Effector memory CD8-positive, alpha-beta T cell (primary cell): Measurements from ENCODE around the gene PLCH2.

Source experiments
- ATAC-seq: fragments of 150-1000 bp; cut with Tn5 transposase; replicated peaks from 2 replicates; pipeline ENCODE4 v1.10.0; 2021; ENCODE audit warnings: mild to moderate bottlenecking, moderate library complexity
- DNase-seq, 3 experiments: peaks; one replicate each; pipeline ENCODE4 v3.0.0; 2021
- H3K27ac Mint-ChIP-seq, 2 donors: one replicate each; pipeline ENCODE4 v1.8.0; 2022; ENCODE audit warnings: mild to moderate bottlenecking in 2 of 2, mixed read lengths in 2 of 2, moderate library complexity in 2 of 2
- H3K27me3 Mint-ChIP-seq, 2 donors: one replicate each; pipeline ENCODE4 v1.8.0; 2022; ENCODE audit warnings: mixed read lengths in 2 of 2
- H3K36me3 Mint-ChIP-seq: one replicate; pipeline ENCODE4 v1.8.0; 2022; ENCODE audit warnings: mild to moderate bottlenecking, moderate library complexity, mixed read lengths; ENCODE audit not compliant: insufficient read depth
- H3K4me1 Mint-ChIP-seq, 2 donors: one replicate each; pipeline ENCODE4 v1.8.0; 2022; ENCODE audit warnings: low read depth in 2 of 2, mixed read lengths in 2 of 2
- H3K4me3 Mint-ChIP-seq, 2 donors: one replicate each; pipeline ENCODE4 v1.8.0; 2022; ENCODE audit warnings: mild to moderate bottlenecking in 2 of 2, mixed read lengths in 2 of 2, moderate library complexity in 2 of 2
- H3K9me3 Mint-ChIP-seq, 2 donors: one replicate each; pipeline ENCODE4 v1.8.0; 2022; ENCODE audit warnings: mixed read lengths in 2 of 2
- total RNA-seq, 9 experiments: gene quantifications; one replicate each; lab custom pipeline; 2026; lab: John Stamatoyannopoulos, UW

The PLCH2 gene, protein sequence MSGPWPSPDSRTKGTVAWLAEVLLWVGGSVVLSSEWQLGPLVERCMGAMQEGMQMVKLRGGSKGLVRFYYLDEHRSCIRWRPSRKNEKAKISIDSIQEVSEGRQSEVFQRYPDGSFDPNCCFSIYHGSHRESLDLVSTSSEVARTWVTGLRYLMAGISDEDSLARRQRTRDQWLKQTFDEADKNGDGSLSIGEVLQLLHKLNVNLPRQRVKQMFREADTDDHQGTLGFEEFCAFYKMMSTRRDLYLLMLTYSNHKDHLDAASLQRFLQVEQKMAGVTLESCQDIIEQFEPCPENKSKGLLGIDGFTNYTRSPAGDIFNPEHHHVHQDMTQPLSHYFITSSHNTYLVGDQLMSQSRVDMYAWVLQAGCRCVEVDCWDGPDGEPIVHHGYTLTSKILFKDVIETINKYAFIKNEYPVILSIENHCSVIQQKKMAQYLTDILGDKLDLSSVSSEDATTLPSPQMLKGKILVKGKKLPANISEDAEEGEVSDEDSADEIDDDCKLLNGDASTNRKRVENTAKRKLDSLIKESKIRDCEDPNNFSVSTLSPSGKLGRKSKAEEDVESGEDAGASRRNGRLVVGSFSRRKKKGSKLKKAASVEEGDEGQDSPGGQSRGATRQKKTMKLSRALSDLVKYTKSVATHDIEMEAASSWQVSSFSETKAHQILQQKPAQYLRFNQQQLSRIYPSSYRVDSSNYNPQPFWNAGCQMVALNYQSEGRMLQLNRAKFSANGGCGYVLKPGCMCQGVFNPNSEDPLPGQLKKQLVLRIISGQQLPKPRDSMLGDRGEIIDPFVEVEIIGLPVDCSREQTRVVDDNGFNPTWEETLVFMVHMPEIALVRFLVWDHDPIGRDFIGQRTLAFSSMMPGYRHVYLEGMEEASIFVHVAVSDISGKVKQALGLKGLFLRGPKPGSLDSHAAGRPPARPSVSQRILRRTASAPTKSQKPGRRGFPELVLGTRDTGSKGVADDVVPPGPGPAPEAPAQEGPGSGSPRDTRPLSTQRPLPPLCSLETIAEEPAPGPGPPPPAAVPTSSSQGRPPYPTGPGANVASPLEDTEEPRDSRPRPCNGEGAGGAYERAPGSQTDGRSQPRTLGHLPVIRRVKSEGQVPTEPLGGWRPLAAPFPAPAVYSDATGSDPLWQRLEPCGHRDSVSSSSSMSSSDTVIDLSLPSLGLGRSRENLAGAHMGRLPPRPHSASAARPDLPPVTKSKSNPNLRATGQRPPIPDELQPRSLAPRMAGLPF (N-terminal part only)
- total RNA-seq = 2.6 to 94.1 (median 25.4) reads per million in 9 experiments

DNA sequence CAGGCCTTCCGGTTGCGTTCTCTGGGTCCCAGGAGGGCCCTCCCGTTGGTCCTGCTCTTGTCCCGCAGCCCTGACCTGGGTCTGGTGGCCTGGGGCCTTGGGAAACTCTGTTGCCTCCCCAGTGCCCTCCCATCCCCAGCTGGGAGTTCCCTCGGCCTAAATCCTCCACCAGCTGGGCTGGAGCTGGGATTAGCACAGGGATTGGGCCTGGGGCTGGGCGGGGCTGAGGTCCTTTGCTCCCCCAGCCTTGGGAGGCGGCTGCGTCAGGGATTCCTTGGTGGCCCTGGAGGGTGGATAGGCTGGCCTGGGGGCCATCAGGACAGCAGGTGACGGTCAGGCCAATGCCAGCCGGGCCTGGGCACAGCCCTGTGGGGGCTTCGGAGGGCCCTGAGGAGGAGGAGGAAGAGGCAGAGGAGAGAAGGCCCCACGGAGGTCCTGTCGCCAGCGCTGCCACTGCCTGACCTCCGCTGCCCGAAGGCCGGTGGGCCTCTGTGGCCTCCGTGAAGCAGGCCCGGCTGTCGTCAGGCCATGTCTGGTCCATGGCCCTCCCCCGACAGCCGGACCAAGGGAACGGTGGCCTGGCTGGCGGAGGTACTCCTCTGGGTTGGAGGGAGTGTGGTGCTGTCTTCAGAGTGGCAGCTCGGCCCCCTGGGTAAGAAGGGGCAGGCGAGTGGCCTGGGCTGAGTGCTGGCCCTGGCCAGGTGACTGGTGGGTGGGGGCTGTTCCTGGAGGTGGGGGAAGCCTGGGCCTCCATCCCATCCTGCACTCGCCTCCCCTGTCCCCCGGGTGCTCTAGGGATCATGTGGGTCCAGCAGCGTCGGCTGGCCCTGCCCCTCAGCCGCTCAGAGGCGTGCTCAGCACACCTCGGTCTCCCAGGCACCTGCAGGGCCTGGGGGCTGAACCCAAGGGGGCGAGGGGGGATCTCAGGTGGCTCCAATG is at the start of gene PLCH2:
TSS of gene PLCH2 (plus strand) at position 229 of the 939 bp plus-strand sequence. CDS start at position 529, 300 bp downstream.
- H3K4me1 Mint-ChIP-seq = no peaks in the 10 kb centered on the region
- H3K36me3 Mint-ChIP-seq = no peaks in the 10 kb centered on the region
- H3K9me3 Mint-ChIP-seq = no peaks in the 10 kb centered on the region
- ATAC-seq (no peak), DNase-seq (no peak)
- no peak within 1 kb of the TSS for H3K4me3 Mint-ChIP-seq
- H3K27ac Mint-ChIP-seq = peak within 1 kb of the TSS in 1 of 2 donors; percentile 31
- H3K27me3 Mint-ChIP-seq = no peaks in the 10 kb centered on the region

DNA sequence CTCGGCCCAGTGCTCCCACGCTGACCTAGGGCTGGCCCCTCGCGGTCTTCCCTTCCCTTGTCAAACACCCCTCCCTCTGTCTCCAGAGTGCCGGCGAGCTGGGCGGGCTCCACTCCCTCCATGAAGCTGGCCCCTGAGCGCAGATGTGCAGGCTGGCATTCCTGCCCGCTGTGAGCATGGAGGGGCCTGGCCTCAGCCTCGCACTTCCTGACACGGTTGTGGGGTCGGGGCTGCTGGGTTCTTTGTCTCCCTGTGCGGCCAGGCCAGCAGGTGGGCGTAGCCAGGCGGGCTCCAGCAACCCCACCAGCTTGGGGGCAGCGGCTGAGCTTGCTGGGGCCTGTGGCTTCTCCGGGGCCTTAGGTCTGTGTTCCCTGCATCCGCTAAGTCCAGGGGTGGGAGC is 49.5 kb upstream of the PLCH2 start:
- Mint-ChIP-seq H3K27ac (no peak overlapping the region), H3K9me3 (no peaks in the 10 kb centered on the region), H3K36me3 (no peaks in the 10 kb centered on the region), H3K4me3 (no peak overlapping the region), H3K4me1 (peaks cover 4 to 5% of the 10 kb centered on the region in 2 donors), H3K27me3 (no peaks in the 10 kb centered on the region)
- DNase-seq (no peak), ATAC-seq (no peak)

DNA sequence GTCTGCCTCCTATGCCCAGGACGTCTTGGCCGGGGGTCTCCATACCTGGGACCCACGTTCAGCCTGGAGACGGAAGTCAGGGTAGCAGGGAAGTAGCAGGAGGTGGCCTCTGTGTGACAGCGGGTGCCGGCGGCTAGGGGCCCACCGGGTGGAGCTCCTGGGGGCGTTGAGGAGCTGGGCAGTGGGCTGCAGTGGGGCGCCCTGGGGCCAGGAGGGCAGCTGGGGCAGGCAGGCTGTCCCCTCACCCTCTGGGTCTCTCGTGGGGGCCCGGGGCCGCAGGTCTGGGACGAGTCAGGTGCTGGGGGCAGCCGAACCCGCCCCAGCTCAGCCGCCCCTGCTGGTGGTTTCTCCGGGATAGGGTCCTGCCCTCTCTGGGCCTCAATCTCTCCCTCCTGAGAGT is 49.0 kb upstream of the PLCH2 start:
- DNase-seq (no peak), ATAC-seq (no peak)
- Mint-ChIP-seq H3K27me3 (no peaks in the 10 kb centered on the region), H3K4me1 (peaks cover 4 to 5% of the 10 kb centered on the region in 2 donors), H3K9me3 (no peaks in the 10 kb centered on the region), H3K36me3 (no peaks in the 10 kb centered on the region), H3K4me3 (no peak overlapping the region), H3K27ac (no peak overlapping the region)

DNA sequence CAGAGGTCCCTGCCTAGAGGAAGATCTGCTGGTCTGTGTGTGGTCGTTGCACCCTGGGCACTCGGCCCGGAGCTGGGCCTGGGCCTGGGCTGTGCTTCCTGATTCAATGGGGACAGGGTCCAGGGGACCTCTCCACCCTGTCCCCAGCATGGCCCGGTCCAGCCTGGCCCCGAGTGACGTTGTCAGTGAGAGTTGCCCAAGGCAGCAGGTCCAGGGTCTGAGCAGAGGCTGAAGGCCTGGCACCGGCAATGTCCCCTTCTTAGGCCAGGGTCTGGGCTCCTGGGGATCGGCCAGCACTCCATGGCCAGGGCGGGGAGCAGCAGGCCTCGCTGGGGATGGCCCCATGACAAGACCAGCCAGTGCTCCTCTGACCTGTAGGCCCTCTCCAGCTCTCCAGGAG is 48.1 kb upstream of the PLCH2 start:
- Mint-ChIP-seq H3K4me1 (peaks cover 4 to 5% of the 10 kb centered on the region in 2 donors), H3K4me3 (no peak overlapping the region), H3K27ac (no peak overlapping the region), H3K9me3 (no peaks in the 10 kb centered on the region), H3K27me3 (no peaks in the 10 kb centered on the region), H3K36me3 (peaks cover 3% of the 10 kb centered on the region)
- ATAC-seq = no peak
- no peak for DNase-seq

DNA sequence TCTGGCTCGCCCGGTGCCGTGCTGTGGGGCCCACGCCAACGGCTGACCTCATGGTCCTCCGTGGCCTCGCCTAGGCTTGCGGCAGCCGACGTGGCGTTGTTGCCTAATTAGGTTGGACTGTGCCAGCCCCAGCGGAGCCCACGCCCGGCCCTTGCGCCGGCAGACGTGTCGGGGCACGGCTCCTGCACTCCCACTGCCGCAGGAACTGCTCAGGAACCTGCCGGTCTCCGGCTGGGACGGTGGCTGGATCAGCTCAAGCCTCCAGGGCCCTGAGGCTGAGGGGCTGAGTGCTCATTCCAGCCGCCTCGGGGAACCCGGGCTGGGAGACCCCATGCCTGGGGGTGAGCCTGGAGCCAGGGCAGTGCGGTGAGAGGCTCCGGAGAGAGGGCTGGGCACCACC is 47.6 kb upstream of the PLCH2 start:
- peaks cover 3% of the 10 kb centered on the region for H3K36me3 Mint-ChIP-seq
- DNase-seq (no peak), ATAC-seq (no peak)
- H3K4me3 Mint-ChIP-seq = no peak overlapping the region
- no peaks in the 10 kb centered on the region for H3K9me3 Mint-ChIP-seq
- H3K27me3 Mint-ChIP-seq = no peaks in the 10 kb centered on the region
- H3K4me1 Mint-ChIP-seq = peaks cover 4 to 5% of the 10 kb centered on the region in 2 donors
- H3K27ac Mint-ChIP-seq = no peak overlapping the region

DNA sequence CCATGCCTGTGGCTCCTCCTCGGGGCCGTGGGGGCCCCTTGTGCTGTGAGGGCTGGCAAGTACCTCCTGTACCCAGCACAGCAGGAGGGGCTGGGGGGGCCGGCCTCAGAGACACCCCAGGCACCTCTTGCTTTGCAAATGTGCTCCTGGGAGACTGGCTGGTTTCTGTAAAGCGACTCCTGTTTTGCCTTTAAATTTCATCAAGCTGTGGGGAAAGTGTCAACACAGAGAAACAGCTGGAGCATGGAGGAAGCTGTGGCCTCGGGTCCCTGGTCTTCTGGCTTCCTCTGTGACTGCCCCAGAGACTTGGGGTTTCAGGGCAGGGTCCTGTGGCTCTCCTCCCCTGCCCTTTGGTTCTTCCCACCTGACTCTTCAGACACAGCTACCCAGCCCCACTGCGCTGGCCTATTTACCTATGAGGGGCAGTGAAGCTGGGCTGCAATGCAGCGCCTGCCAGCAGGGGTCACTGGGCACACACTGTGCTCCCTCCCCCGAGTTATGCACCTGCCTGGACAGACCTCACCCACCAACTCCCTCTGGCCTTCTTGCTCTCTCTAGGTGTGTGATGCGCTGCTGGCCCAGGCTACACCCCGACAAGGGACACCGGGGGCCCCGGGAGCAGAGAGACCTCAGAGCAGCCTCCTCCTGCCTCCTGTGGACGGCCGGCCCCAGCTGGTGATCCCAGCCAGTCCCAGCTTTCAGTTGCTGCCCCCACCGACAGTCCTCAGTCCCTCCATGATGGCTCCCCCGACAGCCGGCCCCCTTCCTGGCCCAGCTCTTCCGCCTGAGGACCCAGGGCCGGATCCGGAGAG is 46.1 kb upstream of the PLCH2 start:
- no peak overlapping the region for H3K4me3 Mint-ChIP-seq
- no peaks in the 10 kb centered on the region for H3K27me3 Mint-ChIP-seq
- no peak for ATAC-seq
- no peak for DNase-seq
- peaks cover 3% of the 10 kb centered on the region for H3K36me3 Mint-ChIP-seq
- H3K9me3 Mint-ChIP-seq = no peaks in the 10 kb centered on the region
- H3K4me1 Mint-ChIP-seq = peaks cover 5% of the 10 kb centered on the region in 2 donors
- H3K27ac Mint-ChIP-seq = peak overlapping the region in 1 of 2 donors; percentile 25

DNA sequence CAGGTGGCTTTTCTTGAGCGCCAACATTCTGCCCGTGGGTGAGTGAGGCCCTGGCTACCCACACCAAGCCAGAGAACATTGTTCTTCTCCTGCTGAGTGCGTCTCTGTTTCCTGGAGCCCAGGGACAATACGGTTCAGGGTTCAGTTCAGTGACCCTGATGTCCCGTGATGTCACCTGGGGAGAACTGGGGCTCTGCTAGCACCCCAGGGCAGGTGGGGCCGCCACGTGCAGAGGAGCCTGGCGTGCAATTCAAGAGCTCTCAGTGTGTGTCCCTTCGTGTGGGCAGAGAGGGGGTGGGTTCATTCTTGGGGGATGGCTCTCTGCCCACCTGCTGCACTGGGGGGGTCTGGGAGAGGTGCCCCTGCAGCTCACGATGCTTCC is 45.5 kb upstream of the PLCH2 start:
- Mint-ChIP-seq H3K36me3 (peaks cover 3% of the 10 kb centered on the region), H3K9me3 (no peaks in the 10 kb centered on the region), H3K4me1 (peaks cover 5% of the 10 kb centered on the region in 2 donors), H3K27ac (peak overlapping the region in 1 of 2 donors; percentile 25), H3K4me3 (no peak overlapping the region), H3K27me3 (no peaks in the 10 kb centered on the region)
- ATAC-seq (no peak), DNase-seq (no peak)

DNA sequence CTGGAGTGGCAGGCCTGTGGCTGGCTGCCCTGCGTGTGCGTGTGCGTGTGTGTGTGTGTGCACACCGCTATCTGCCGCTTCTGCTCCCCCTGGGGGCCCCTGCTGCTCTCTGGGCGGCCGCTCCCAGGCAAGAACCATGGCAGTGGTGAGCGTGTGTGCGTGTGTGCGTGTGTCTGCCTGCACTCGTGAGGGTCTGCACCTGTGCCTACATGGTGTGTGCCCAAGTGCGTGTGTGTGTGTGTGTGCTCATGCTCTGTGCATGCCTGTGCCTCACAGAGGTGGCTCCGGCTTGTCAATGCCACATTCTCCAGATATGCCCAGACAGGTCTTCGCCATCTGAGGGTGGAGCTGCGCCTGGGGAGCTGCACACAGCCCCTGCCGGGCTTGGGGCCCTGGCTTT is 45.0 kb upstream of the PLCH2 start:
- Mint-ChIP-seq H3K4me1 (peaks cover 5% of the 10 kb centered on the region in 2 donors), H3K27ac (no peak overlapping the region), H3K36me3 (peaks cover 3% of the 10 kb centered on the region), H3K27me3 (no peaks in the 10 kb centered on the region), H3K9me3 (no peaks in the 10 kb centered on the region), H3K4me3 (no peak overlapping the region)
- no peak for DNase-seq
- ATAC-seq = no peak

DNA sequence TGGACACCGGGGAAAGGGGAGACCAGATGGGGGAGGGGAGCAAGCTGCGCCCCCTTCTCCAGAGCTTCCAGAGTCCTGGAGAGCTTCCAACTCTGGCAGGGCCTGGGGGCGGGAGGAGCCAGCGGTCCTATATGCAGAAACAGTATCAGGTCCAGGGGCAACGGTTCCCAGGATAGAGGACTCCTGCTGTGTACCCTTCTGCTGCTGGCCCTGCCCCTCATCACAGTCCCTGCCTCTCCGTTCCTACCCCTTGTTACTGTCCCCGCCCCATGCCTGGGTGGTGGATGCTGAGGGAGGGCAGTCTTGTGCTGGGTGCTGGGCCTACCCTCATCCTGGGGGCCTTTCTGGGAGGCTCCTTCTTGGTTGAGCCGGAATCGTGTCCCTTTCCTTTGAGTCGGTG is 44.6 kb upstream of the PLCH2 start:
- Mint-ChIP-seq H3K4me3 (no peak overlapping the region), H3K9me3 (no peaks in the 10 kb centered on the region), H3K27ac (no peak overlapping the region), H3K36me3 (peaks cover 3% of the 10 kb centered on the region), H3K4me1 (peaks cover 5% of the 10 kb centered on the region in 2 donors), H3K27me3 (no peaks in the 10 kb centered on the region)
- DNase-seq (no peak), ATAC-seq (no peak)

DNA sequence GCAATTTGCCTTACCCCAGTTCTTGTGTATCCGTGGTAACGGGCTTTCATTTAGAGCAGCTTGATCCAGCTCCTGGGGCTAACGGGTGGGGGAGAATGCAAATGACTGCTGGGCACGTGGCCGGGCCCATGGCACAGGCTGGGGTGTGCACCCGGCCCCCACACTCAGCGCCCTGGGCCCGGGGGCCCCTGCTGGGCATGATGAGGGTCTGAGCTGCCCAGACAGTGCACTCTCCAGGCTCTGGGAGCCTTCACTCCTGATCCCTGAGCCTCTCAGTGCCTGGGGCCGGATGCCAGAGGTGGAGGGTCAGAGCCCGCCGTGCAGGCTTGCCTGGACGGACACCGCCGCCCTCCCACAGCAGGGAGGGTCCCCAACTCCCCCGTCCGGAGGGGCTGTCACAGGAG is 43.6 kb upstream of the PLCH2 start:
- peaks cover 3% of the 10 kb centered on the region for H3K36me3 Mint-ChIP-seq
- H3K27me3 Mint-ChIP-seq = no peaks in the 10 kb centered on the region
- no peak for DNase-seq
- no peak overlapping the region for H3K27ac Mint-ChIP-seq
- H3K4me1 Mint-ChIP-seq = peaks cover 5 to 6% of the 10 kb centered on the region in 2 donors
- H3K9me3 Mint-ChIP-seq = no peaks in the 10 kb centered on the region
- no peak for ATAC-seq
- H3K4me3 Mint-ChIP-seq = no peak overlapping the region

DNA sequence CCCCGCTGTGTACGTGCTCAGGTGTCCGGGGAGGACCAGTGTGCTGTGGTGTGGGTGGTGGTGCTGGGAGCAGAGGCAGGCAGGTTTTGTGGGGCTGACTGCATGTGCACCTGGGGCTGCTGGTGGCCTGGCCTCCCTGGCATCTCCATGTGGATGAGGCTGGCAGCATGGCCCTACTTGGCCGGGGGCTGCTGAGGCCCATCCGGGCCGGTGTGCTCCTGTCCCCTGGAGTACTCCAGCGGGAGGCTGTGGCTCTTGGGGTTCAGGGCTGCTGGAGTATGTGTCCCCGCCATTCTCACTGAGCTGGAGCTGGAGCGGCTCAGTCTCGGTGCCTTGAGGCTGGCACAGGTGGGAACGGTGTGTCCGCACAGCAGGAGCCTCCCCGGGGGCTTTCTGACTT is 42.9 kb upstream of the PLCH2 start:
- Mint-ChIP-seq H3K27ac (no peak overlapping the region), H3K36me3 (peaks cover 3% of the 10 kb centered on the region), H3K27me3 (no peaks in the 10 kb centered on the region), H3K4me1 (peaks cover 7 to 13% of the 10 kb centered on the region in 2 donors), H3K4me3 (no peak overlapping the region), H3K9me3 (no peaks in the 10 kb centered on the region)
- DNase-seq (no peak), ATAC-seq (no peak)
